MV-4-11 (cell line): Measurements from ENCODE around the gene CACNA1H.

Source experiments
- DNase-seq: peaks from one replicate; lab custom pipeline; 2025; lab: John Stamatoyannopoulos, UW

CACNA1H gene

GRCh38 chr16:1123525-1124230 lies 29.2 kb upstream of the CACNA1H start:
- DNase-seq, result no peak

- no peak for DNase-seq
These were observed 28.6 kb upstream of the CACNA1H start for GRCh38 chr16:1124291-1124690.

GRCh38 chr16:1124795-1125194 lies 28.1 kb upstream of the CACNA1H start:
- no peak for DNase-seq

GRCh38 chr16:1125471-1125870 lies 27.4 kb upstream of the CACNA1H start:
- DNase-seq, result no peak

- no peak for DNase-seq
These were observed 26.9 kb upstream of the CACNA1H start for GRCh38 chr16:1126044-1126443.

- DNase-seq, result no peak
These were observed 26.3 kb upstream of the CACNA1H start for GRCh38 chr16:1126586-1126985.

GRCh38 chr16:1127101-1127500 lies 25.8 kb upstream of the CACNA1H start:
- DNase-seq, result no peak

- no peak for DNase-seq
These were observed 24.8 kb upstream of the CACNA1H start for GRCh38 chr16:1127971-1128715.

GRCh38 chr16:1129106-1129960 lies 23.6 kb upstream of the CACNA1H start:
- DNase-seq, result no peak

- DNase-seq, result no peak
These were observed 22.5 kb upstream of the CACNA1H start for GRCh38 chr16:1130382-1130781.

- DNase-seq, result no peak
These were observed 21.4 kb upstream of the CACNA1H start for GRCh38 chr16:1131378-1131994.

GRCh38 chr16:1132431-1132830 lies 20.5 kb upstream of the CACNA1H start:
- no peak for DNase-seq

- no peak for DNase-seq
These were observed 19.6 kb upstream of the CACNA1H start for GRCh38 chr16:1133271-1133670.

- DNase-seq, result no peak
These were observed 18.9 kb upstream of the CACNA1H start for GRCh38 chr16:1133810-1134520.

GRCh38 chr16:1134776-1135458 lies 18.0 kb upstream of the CACNA1H start:
- no peak for DNase-seq

- DNase-seq, result no peak
These were observed 17.5 kb upstream of the CACNA1H start for GRCh38 chr16:1135459-1135825.

- no peak for DNase-seq
These were observed 15.3 kb upstream of the CACNA1H start for GRCh38 chr16:1137604-1138003.

GRCh38 chr16:1140582-1141162 lies 12.2 kb upstream of the CACNA1H start:
- no peak for DNase-seq

GRCh38 chr16:1141191-1141590 lies 11.7 kb upstream of the CACNA1H start:
- no peak for DNase-seq

GRCh38 chr16:1141716-1142115 lies 11.2 kb upstream of the CACNA1H start:
- no peak for DNase-seq

- no peak for DNase-seq
These were observed 10.0 kb upstream of the CACNA1H start for GRCh38 chr16:1142911-1143310.
